ENCODE data around the gene TOX3. TPM values are rescaled to one million over a fixed set of nuclear protein-coding genes. Genes with fewer than 3 reads are reported as not detected.

TOX3 gene
- total and polyA plus RNA-seq, 2 experiments from 2014 or later, result 9.8 to 15.6 TPM

- no peak for TF ChIP-seq ZNF462 (CRISPR knock-in tag; IDR thresholded peaks at IDR 0.05)
- TF ChIP-seq ZNF114 (CRISPR knock-in tag; IDR thresholded peaks at IDR 0.05), result no peak
- no peak for TF ChIP-seq EZH2phosphoT487 (IDR thresholded peaks at IDR 0.05; ENCODE audit: unreplicated experiment)
- TF ChIP-seq ETS1 (IDR thresholded peaks at IDR 0.05), result no peak
- no peak for TF ChIP-seq REST (IDR thresholded peaks at IDR 0.05; ENCODE audit: unreplicated experiment)
These were observed 148.9 kb downstream of the TOX3 start (continued) for GRCh38 chr16:52398021-52398420.
